Stimulated activated CD4-positive, alpha-beta T cell treated with anti-CD3 and anti-CD28 coated beads, Interleukin-1b, Interleukin-23, amount 100 ng/mL, for 24 hours (primary cell): Measurements from ENCODE around the gene CDK5.
"Not testable (repeated sequence)": the region's sequence is repeated elsewhere in the genome, so short reads cannot be mapped to it uniquely, and the experiment has no call there.

Experiments
- DNase-seq, 4 experiments: peaks; one replicate each; pipeline ENCODE4 v3.0.0-alpha.2; 2020; ENCODE audit warnings: low read depth in 4 of 4, low spot score in 1 of 4

Gene CDK5

GRCh38 chr7:151017370-151017952 lies 40.2 kb downstream of the CDK5 start:
- DNase-seq, result no peak

GRCh38 chr7:151016942-151017341 lies 40.8 kb downstream of the CDK5 start:
- DNase-seq, result no peak

- DNase-seq, result no peak
These were observed 41.2 kb downstream of the CDK5 start for GRCh38 chr7:151016505-151016904.

- no peak for DNase-seq
These were observed 41.7 kb downstream of the CDK5 start for GRCh38 chr7:151015967-151016366.

- DNase-seq, result no peak
These were observed 42.7 kb downstream of the CDK5 start for GRCh38 chr7:151014950-151015349.

GRCh38 chr7:151013733-151014497 lies 43.8 kb downstream of the CDK5 start:
- DNase-seq, result peak; percentile 57 to 77 (median 70)

- no peak for DNase-seq
These were observed 44.4 kb downstream of the CDK5 start for GRCh38 chr7:151013356-151013732.

GRCh38 chr7:151012911-151013347 lies 44.8 kb downstream of the CDK5 start:
- no peak for DNase-seq

- DNase-seq, result no peak
These were observed 45.5 kb downstream of the CDK5 start for GRCh38 chr7:151012031-151012692.

GRCh38 chr7:151011616-151012015 lies 46.1 kb downstream of the CDK5 start:
- DNase-seq, result not testable (repeated sequence)

- DNase-seq, result no peak
These were observed 46.6 kb downstream of the CDK5 start for GRCh38 chr7:151011097-151011409.

- DNase-seq, result no peak
These were observed 47.2 kb downstream of the CDK5 start for GRCh38 chr7:151010307-151011096.

GRCh38 chr7:151010037-151010306 lies 47.7 kb downstream of the CDK5 start:
- DNase-seq, result no peak

GRCh38 chr7:151009327-151010036 lies 48.2 kb downstream of the CDK5 start:
- DNase-seq, result no peak

- peak; percentile 57 to 79 (median 76) for DNase-seq
These were observed 49.0 kb downstream of the CDK5 start for GRCh38 chr7:151008511-151009323.

- DNase-seq, result no peak
These were observed 49.6 kb downstream of the CDK5 start for GRCh38 chr7:151008143-151008510.

GRCh38 chr7:151007469-151007898 lies 50.2 kb downstream of the CDK5 start:
- no peak for DNase-seq

- no peak for DNase-seq
These were observed 51.0 kb downstream of the CDK5 start for GRCh38 chr7:151006590-151007300.

GRCh38 chr7:151005566-151005965 lies 52.1 kb downstream of the CDK5 start:
- DNase-seq, result no peak
